H9 (cell line): ENCODE data around the gene CLEC16A. TPM values are rescaled to one million over a fixed set of nuclear protein-coding genes. Genes with fewer than 3 reads are reported as not detected.

Experiments
- DNase-seq: peaks from one replicate; pipeline ENCODE4 v3.0.0-alpha.2; 2017
- H2AFZ ChIP-seq: one replicate; pipeline ENCODE4 v1.6.1; 2013; ENCODE audit warnings: mild to moderate bottlenecking, low read length, control low read depth, moderate library complexity
- H2AK5ac ChIP-seq: 2 replicates; pipeline ENCODE4 v1.6.1; 2013; ENCODE audit warnings: low read length, control low read depth, mixed read lengths; ENCODE audit not compliant: insufficient read length
- H2BK120ac ChIP-seq: one replicate; pipeline ENCODE4 v1.6.1; 2013; ENCODE audit warnings: low read depth, mild to moderate bottlenecking, low read length, control low read depth, inconsistent platforms; ENCODE audit not compliant: poor library complexity, severe bottlenecking
- H2BK12ac ChIP-seq: 2 replicates; pipeline ENCODE4 v1.6.1; 2013; ENCODE audit warnings: low read length, control low read depth, mixed read lengths, low read depth; ENCODE audit not compliant: insufficient read length
- H2BK15ac ChIP-seq: 2 replicates; pipeline ENCODE4 v1.6.1; 2013; ENCODE audit warnings: low read depth, low read length, control low read depth
- H2BK20ac ChIP-seq: one replicate; pipeline ENCODE4 v1.6.1; 2013; ENCODE audit warnings: low read depth, mild to moderate bottlenecking, low read length, control low read depth, inconsistent platforms; ENCODE audit not compliant: poor library complexity, severe bottlenecking
- H2BK5ac ChIP-seq: 2 replicates; pipeline ENCODE4 v1.6.1; 2013; ENCODE audit warnings: low read length, control low read depth, mixed read lengths; ENCODE audit not compliant: insufficient read length
- H3K14ac ChIP-seq: 2 replicates; pipeline ENCODE4 v1.6.1; 2013; ENCODE audit warnings: low read length, control low read depth; ENCODE audit not compliant: insufficient read depth
- H3K18ac ChIP-seq: 2 replicates; pipeline ENCODE4 v1.6.1; 2013; ENCODE audit warnings: low read depth, mild to moderate bottlenecking, mixed read lengths, low read length, control low read depth; ENCODE audit not compliant: insufficient read length
- H3K23ac ChIP-seq: 2 replicates; pipeline ENCODE4 v1.6.1; 2013; ENCODE audit warnings: low read length, control low read depth, mixed read lengths, low read depth; ENCODE audit not compliant: insufficient read length
- H3K23me2 ChIP-seq: 2 replicates; pipeline ENCODE4 v1.6.1; 2013; ENCODE audit warnings: low read depth, mild to moderate bottlenecking, mixed read lengths, low read length, control low read depth; ENCODE audit not compliant: insufficient read length, poor library complexity, severe bottlenecking
- H3K27ac ChIP-seq: 2 replicates; pipeline ENCODE4 v1.5.1; 2013; ENCODE audit warnings: low read length, control low read depth, mixed read lengths, low read depth; ENCODE audit not compliant: insufficient read length
- H3K27me3 ChIP-seq: 2 replicates; pipeline ENCODE4 v1.6.1; 2013; ENCODE audit warnings: low read length, control low read depth, inconsistent platforms; ENCODE audit not compliant: insufficient read depth
- H3K4ac ChIP-seq: 2 replicates; pipeline ENCODE4 v1.6.1; 2013; ENCODE audit warnings: low read depth, mild to moderate bottlenecking, control low read depth, inconsistent platforms, low read length, moderate library complexity
- H3K4me1 ChIP-seq: 2 replicates; pipeline ENCODE4 v1.6.1; 2013; ENCODE audit warnings: low read length, control low read depth, inconsistent platforms; ENCODE audit not compliant: insufficient read depth
- H3K4me2 ChIP-seq: 2 replicates; pipeline ENCODE4 v1.6.1; 2013; ENCODE audit warnings: low read length, control low read depth, mixed read lengths; ENCODE audit not compliant: insufficient read length, insufficient read depth
- H3K56ac ChIP-seq: 2 replicates; pipeline ENCODE4 v1.6.1; 2013; ENCODE audit warnings: low read depth, mild to moderate bottlenecking, mixed read lengths, low read length, control low read depth; ENCODE audit not compliant: insufficient read length
- H3K79me1 ChIP-seq: 2 replicates; pipeline ENCODE4 v1.6.1; 2013; ENCODE audit warnings: low read depth, mild to moderate bottlenecking, moderate library complexity, low read length, control low read depth, inconsistent platforms; ENCODE audit not compliant: insufficient read depth, poor library complexity, severe bottlenecking
- H3K79me2 ChIP-seq: 2 replicates; pipeline ENCODE4 v1.6.1; 2013; ENCODE audit warnings: low read length, control low read depth, inconsistent platforms; ENCODE audit not compliant: insufficient read depth
- H3K9ac ChIP-seq: 2 replicates; pipeline ENCODE4 v1.6.1; 2013; ENCODE audit warnings: low read length, control low read depth, mixed read lengths; ENCODE audit not compliant: insufficient read length; ENCODE audit errors: extremely low read depth
- H3K9me3 ChIP-seq: one replicate; pipeline ENCODE4 v1.6.1; 2013; ENCODE audit warnings: low read depth, low read length, inconsistent platforms; ENCODE audit not compliant: control insufficient read depth
- H3T11ph ChIP-seq: one replicate; pipeline ENCODE4 v1.6.1; 2013; ENCODE audit warnings: mild to moderate bottlenecking, low read length, control low read depth, inconsistent platforms
- H4K20me1 ChIP-seq: one replicate; pipeline ENCODE4 v1.6.1; 2013; ENCODE audit not compliant: control insufficient read depth, insufficient read length, insufficient read depth
- H4K5ac ChIP-seq: 2 replicates; pipeline ENCODE4 v1.6.1; 2013; ENCODE audit warnings: low read depth, mild to moderate bottlenecking, mixed read lengths, low read length, control low read depth; ENCODE audit not compliant: insufficient read length
- H4K8ac ChIP-seq: replicated peaks from 2 replicates; pipeline ENCODE4 v1.6.1; 2013; ENCODE audit warnings: low read length, control low read depth, mixed read lengths, low read depth; ENCODE audit not compliant: insufficient read length
- H4K91ac ChIP-seq: 2 replicates; pipeline ENCODE4 v1.6.1; 2013; ENCODE audit warnings: low read depth, mild to moderate bottlenecking, moderate library complexity, mixed read lengths, low read length, control low read depth; ENCODE audit not compliant: insufficient read length
- H3K27ac Mint-ChIP-seq, 3 experiments: 2 replicates in 2 of 3; 3 replicates in 1 of 3; pipeline ENCODE4 v1.8.0; 2020 to 2021; ENCODE audit warnings: mixed read lengths in 3 of 3, mild to moderate bottlenecking in 1 of 3, moderate library complexity in 1 of 3
- H3K27me3 Mint-ChIP-seq: 2 replicates; pipeline ENCODE4 v1.8.0; 2021; ENCODE audit warnings: low read depth, mild to moderate bottlenecking, moderate library complexity, mixed read lengths
- H3K36me3 Mint-ChIP-seq, 3 experiments: 2 replicates in 2 of 3; 3 replicates in 1 of 3; pipeline ENCODE4 v1.8.0; 2020 to 2021; ENCODE audit warnings: low read depth in 3 of 3, mixed read lengths in 3 of 3; ENCODE audit not compliant: insufficient read depth in 1 of 3
- H3K4me1 Mint-ChIP-seq, 2 experiments: 2 replicates each; pipeline ENCODE4 v1.8.0; 2020; ENCODE audit warnings: mixed read lengths in 2 of 2
- H3K4me3 Mint-ChIP-seq, 2 experiments: 2 replicates in 1 of 2; 3 replicates in 1 of 2; pipeline ENCODE4 v1.8.0; 2020 to 2021; ENCODE audit warnings: mild to moderate bottlenecking in 2 of 2, mixed read lengths in 2 of 2, moderate library complexity in 1 of 2
- H3K9me3 Mint-ChIP-seq, 2 experiments: 2 replicates in 1 of 2; 3 replicates in 1 of 2; pipeline ENCODE4 v1.8.0; 2020; ENCODE audit warnings: mild to moderate bottlenecking in 2 of 2, mixed read lengths in 2 of 2, moderate library complexity in 1 of 2
- CTCF ChIP-seq: fragments of 200-600 bp; sonication (generic); conservative IDR thresholded peaks from 3 replicates; pipeline ENCODE4 v1.8.0; 2021; ENCODE audit warnings: antibody characterized with exemption, mild to moderate bottlenecking
- WGBS: extraction: QIAGEN DNeasy Blood & Tissue Kit; methylation state at CpG from one replicate; pipeline ENCODE4 v1.1.7; 2013; ENCODE audit warnings: missing lambda C conversion rate, low lambda C conversion rate, mixed read lengths; ENCODE audit not compliant: insufficient read length; ENCODE audit errors: extremely low coverage; 5-methylcytosine and 5-hydroxymethylcytosine counted together
- total RNA-seq: library from RNA; stranded (reverse); gene quantifications from 2 replicates; pipeline ENCODE4 v1.2.1, GENCODE V29; 2021

CLEC16A gene
- total RNA-seq, 1 experiment from 2014 or later, result 15.2 TPM

GRCh38 chr16:11130978-11131665, 186.8 kb downstream of the CLEC16A start:
- H3K9ac ChIP-seq, result no peak overlapping the region
- no peaks in the 10 kb centered on the region for H3K4me1 ChIP-seq
- no peak overlapping the region for H3K27ac ChIP-seq
- H2AFZ ChIP-seq, result no peak overlapping the region
- H3K4ac ChIP-seq, result no peak overlapping the region
- Mint-ChIP-seq H3K9me3 (no peaks in the 10 kb centered on the region), H3K36me3 (peaks cover 0 to 4% (median 0%) of the 10 kb centered on the region in 3 experiments; a peak in 1 of 7 replicates), H3K27me3 (no peaks in the 10 kb centered on the region), H3K4me1 (peaks cover 9% of the 10 kb centered on the region in 2 experiments), H3K27ac (peak overlapping the region in 1 of 3 experiments; percentile 75; a peak in 3 of 7 replicates), H3K4me3 (no peak overlapping the region)
- H3T11ph ChIP-seq, result no peak overlapping the region
- no peak for DNase-seq
- H2BK20ac ChIP-seq, result no peak overlapping the region
- WGBS, result no CpG with 5 or more reads among the region's 8 CpGs
- no peaks in the 10 kb centered on the region for H3K9me3 ChIP-seq
- no peak overlapping the region for H3K56ac ChIP-seq
- H4K8ac ChIP-seq, result no peak overlapping the region
- H3K18ac ChIP-seq, result no peak overlapping the region
- no peaks in the 10 kb centered on the region for H3K79me1 ChIP-seq
- no peaks in the 10 kb centered on the region for H3K79me2 ChIP-seq
- H2BK5ac ChIP-seq, result no peak overlapping the region
- H4K91ac ChIP-seq, result no peak overlapping the region
- H2BK120ac ChIP-seq, result no peak overlapping the region
- H2BK12ac ChIP-seq, result no peak overlapping the region
- no peak overlapping the region for H3K4me2 ChIP-seq
- no peak overlapping the region for H4K5ac ChIP-seq
- no peak overlapping the region for H2BK15ac ChIP-seq
- H3K23ac ChIP-seq, result no peak overlapping the region
- no peak overlapping the region for H2AK5ac ChIP-seq
- no peaks in the 10 kb centered on the region for H4K20me1 ChIP-seq
- no peaks in the 10 kb centered on the region for H3K27me3 ChIP-seq
- no peak overlapping the region; the same call in 1 of the 2 replicates for H3K14ac ChIP-seq
- H3K23me2 ChIP-seq, result no peaks in the 10 kb centered on the region
- TF ChIP-seq CTCF, result no peak
